Endothelial cell of umbilical vein (primary cell): ENCODE measurements around the gene INTS7. TPM values are rescaled to one million over a fixed set of nuclear protein-coding genes. Genes with fewer than 3 reads are reported as not detected.

ENCODE experiments used
- BruUV-seq: library from RNA; stranded (reverse); fragments of 400-500 nt; replicated peaks from 2 replicates; lab custom pipeline; 2021; lab: Mats Ljungman, UMichigan
- CTCF ChIA-PET: fragments of 300-600, 350-600 bp; sonication (Branson Sonifier 250); formaldehyde crosslinking; loops from one replicate; lab custom pipeline; 2021; ENCODE audit warnings: antibody characterized with exemption, inconsistent platforms; lab: Charles Lee
- POLR2A ChIA-PET: fragments of 300-600, 350-600 bp; sonication (Branson Sonifier 250); formaldehyde crosslinking; loops from one replicate; lab custom pipeline; 2021; ENCODE audit warnings: antibody characterized with exemption, inconsistent platforms; lab: Charles Lee
- DNase-seq: peaks from one replicate; pipeline ENCODE4 v3.0.0-alpha.2; 2011; ENCODE audit warnings: low read depth, low spot score
- FAIRE-seq: peaks from 2 replicates; lab custom pipeline; 2011; peaks lifted over from hg19 to GRCh38; lab: Jason Lieb, UNC
- H2AFZ ChIP-seq: 2 replicates; pipeline ENCODE4 v1.6.0; 2012; ENCODE audit warnings: low read depth, low read length, control low read depth, inconsistent platforms
- H3K27ac ChIP-seq: 2 replicates; pipeline ENCODE4 v1.5.1; 2011; ENCODE audit warnings: low read depth, mild to moderate bottlenecking, control low read depth, low read length, moderate library complexity; ENCODE audit not compliant: insufficient read depth
- H3K27me3 ChIP-seq, 2 experiments: 2 replicates each; pipeline versions ENCODE4 v1.6.0 to v1.6.1; 2011; ENCODE audit warnings: low read length in 2 of 2, mixed read lengths in 1 of 2; ENCODE audit not compliant: control insufficient read depth in 2 of 2, insufficient read depth in 2 of 2
- H3K36me3 ChIP-seq, 2 experiments: 2 replicates in 1 of 2; 3 replicates in 1 of 2; pipeline ENCODE4 v1.5.1; 2011; ENCODE audit warnings: low read length in 2 of 2, mild to moderate bottlenecking in 1 of 2, moderate library complexity in 1 of 2; ENCODE audit not compliant: control insufficient read depth in 2 of 2, insufficient read depth in 2 of 2; ENCODE audit errors: extremely low read depth in 1 of 2
- H3K4me1 ChIP-seq: 3 replicates; pipeline ENCODE4 v1.5.1; 2011; ENCODE audit warnings: mild to moderate bottlenecking, low read length; ENCODE audit not compliant: control insufficient read depth, insufficient read depth; ENCODE audit errors: extremely low read depth
- H3K4me2 ChIP-seq: 2 replicates; pipeline ENCODE4 v1.6.1; 2011; ENCODE audit warnings: low read length, control low read depth, mixed read lengths; ENCODE audit not compliant: insufficient read depth
- H3K4me3 ChIP-seq, 3 experiments: fragments of 200-600 bp in 1 of 3; sonication (generic), shearing (Covaris generic) in 1 of 3; replicated peaks in 1 of 3; 2 replicates each; pipeline ENCODE4 v1.5.1; 2011 to 2016; ENCODE audit warnings: control low read depth in 3 of 3, low read length in 3 of 3, mild to moderate bottlenecking in 2 of 3, inconsistent platforms in 1 of 3, low read depth in 1 of 3, moderate library complexity in 1 of 3; ENCODE audit not compliant: insufficient read depth in 1 of 3
- H3K79me2 ChIP-seq: 2 replicates; pipeline ENCODE4 v1.6.0; 2012; ENCODE audit warnings: low read length, inconsistent platforms; ENCODE audit not compliant: control insufficient read depth, insufficient read depth
- H3K9ac ChIP-seq: replicated peaks from 2 replicates; pipeline ENCODE3; 2011; ENCODE audit warnings: low read length, control low read depth; ENCODE audit not compliant: insufficient read depth; ENCODE audit errors: extremely low read depth
- H3K9me1 ChIP-seq: replicated peaks from 3 replicates; pipeline ENCODE4 v1.6.0; 2011; ENCODE audit warnings: mild to moderate bottlenecking, low read length; ENCODE audit not compliant: control insufficient read depth, insufficient read depth; ENCODE audit errors: extremely low read depth
- H3K9me3 ChIP-seq: replicated peaks from 2 replicates; pipeline ENCODE4 v1.5.1; 2012; ENCODE audit warnings: low read length, inconsistent platforms; ENCODE audit not compliant: control insufficient read depth, insufficient read depth
- H4K20me1 ChIP-seq: replicated peaks from 2 replicates; pipeline ENCODE3; 2011; ENCODE audit warnings: mild to moderate bottlenecking, low read length; ENCODE audit not compliant: control insufficient read depth, insufficient read depth; ENCODE audit errors: extremely low read depth
- CTCF ChIP-seq, 2 donors: IDR thresholded peaks; 1 replicate in 1 of 2; 2 replicates in 1 of 2; pipeline ENCODE4 v1.5.1; 2011; ENCODE audit warnings: low read length in 2 of 2, mild to moderate bottlenecking in 2 of 2, moderate library complexity in 2 of 2, control low read depth in 1 of 2, inconsistent platforms in 1 of 2, low read depth in 1 of 2; ENCODE audit not compliant: insufficient read depth in 1 of 2; ENCODE audit errors: extremely low read depth in 1 of 2
- EZH2 ChIP-seq: IDR thresholded peaks from 2 replicates; pipeline ENCODE4 v1.6.1; 2012; ENCODE audit warnings: borderline replicate concordance, low read depth, mild to moderate bottlenecking, moderate library complexity, low read length, inconsistent platforms; ENCODE audit not compliant: severe bottlenecking
- FOS ChIP-seq: IDR thresholded peaks from 2 replicates; pipeline ENCODE4 v1.6.1; 2011; ENCODE audit warnings: mild to moderate bottlenecking, low read length, moderate library complexity, borderline replicate concordance; ENCODE audit not compliant: insufficient read depth
- GATA2 ChIP-seq: IDR thresholded peaks from 2 replicates; pipeline ENCODE4 v1.7.0; 2011; ENCODE audit warnings: low read depth, mild to moderate bottlenecking, moderate library complexity, mixed read lengths, low read length; ENCODE audit not compliant: insufficient read length, insufficient read depth
- JUN ChIP-seq: IDR thresholded peaks from 2 replicates; pipeline ENCODE4 v1.6.1; 2011; ENCODE audit warnings: borderline replicate concordance, low read depth; ENCODE audit not compliant: insufficient read length, insufficient read depth
- MYC ChIP-seq: IDR thresholded peaks from one replicate; pipeline ENCODE4 v1.6.1; 2011; ENCODE audit warnings: mild to moderate bottlenecking, low read depth, low read length
- POLR2A ChIP-seq: IDR thresholded peaks from 2 replicates; pipeline ENCODE4 v1.6.1; 2012; ENCODE audit warnings: low read depth, mild to moderate bottlenecking, control low read depth, low read length
- POLR2AphosphoS5 ChIP-seq: IDR thresholded peaks from 2 replicates; pipeline ENCODE4 v1.6.1; 2012; ENCODE audit warnings: low read depth, mild to moderate bottlenecking, control low read depth, low read length, moderate library complexity; ENCODE audit not compliant: insufficient read depth
- dilution Hi-C: fragments of 300-500 bp; cut with MboI; formaldehyde crosslinking; loops from one replicate; pipeline ENCODE4 v1.15.0; 2019; ENCODE audit warnings: low sequenced_read_pairs; ENCODE audit not compliant: extremely low pct_ligation_motif_present
- intact Hi-C: fragments of 100-400 bp; cut with micrococcal nuclease; formaldehyde crosslinking; loops from one replicate; pipeline ENCODE4 v1.10.0; 2022
- polyA plus RNA-seq, 4 experiments: library from polyadenylated mRNA; depleted of rRNA in 3 of 4; stranded (reverse) in 3 of 4; unstranded in 1 of 4; fragments of >200 nt; gene quantifications; 2 replicates each; pipeline versions ENCODE4 v1.2.1 to v1.2.3, GENCODE V29; 2011 to 2012; ENCODE audit warnings: missing spikeins in 1 of 4
- total RNA-seq: library from RNA; stranded (reverse); gene quantifications from 2 replicates; pipeline ENCODE4 v1.2.3, GENCODE V29; 2021
- TF ChIP-seq, protein P1 (sequence below): IDR thresholded peaks from 2 replicates; pipeline ENCODE4 v1.6.1; 2011; ENCODE audit not compliant: insufficient read depth, insufficient read length

Gene INTS7
- total and polyA plus RNA-seq, 2 donors (not counting 3 experiments of a cell fraction or from before 2014, with no cell fraction given) = 9.1 to 18.1 TPM

DNA sequence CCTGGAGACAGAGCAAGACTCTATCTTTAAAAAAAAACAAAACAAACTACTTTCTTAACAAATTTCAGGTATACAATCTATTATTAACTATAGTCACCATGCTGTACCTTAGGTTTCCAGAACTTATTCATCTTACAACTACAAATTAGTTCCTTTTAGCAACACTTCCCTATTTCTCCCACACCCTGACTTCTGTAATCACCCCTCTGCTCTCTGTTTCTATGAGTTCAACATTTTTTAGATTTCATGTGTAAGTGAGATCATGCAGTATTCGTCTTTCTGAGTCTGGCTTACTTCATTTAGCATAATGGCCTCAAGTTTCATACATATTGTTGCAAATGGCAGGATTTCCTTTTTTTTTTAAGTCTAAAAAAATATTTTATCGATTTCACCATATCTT, 126.9 kb downstream of the INTS7 start:
- POLR2A ChIA-PET = no interaction called here
- Histone ChIP-seq H3K9me1 (no peaks in the 10 kb centered on the region), H3K79me2 (no peaks in the 10 kb centered on the region), H3K4me1 (no peaks in the 10 kb centered on the region), H3K9me3 (no peaks in the 10 kb centered on the region), H2AFZ (no peak overlapping the region), H3K27ac (no peak overlapping the region), H4K20me1 (no peaks in the 10 kb centered on the region), H3K4me2 (no peak overlapping the region), H3K9ac (no peak overlapping the region), H3K27me3 (peaks cover 6 to 13% of the 10 kb centered on the region in 2 experiments), H3K36me3 (no peaks in the 10 kb centered on the region), H3K4me3 (no peak overlapping the region)
- CTCF ChIA-PET = interaction anchor here (1.0 kb wide), 1 partner anchor 35 kb away, joined by 3 read pairs; no protein-coding TSS in a partner anchor
- no peak for DNase-seq
- no TSS peak for BruUV-seq
- TF ChIP-seq EZH2 (no peak), GATA2 (no peak), MYC (no peak), POLR2A (no peak), JUN (no peak), FOS (no peak), CTCF (IDR thresholded peaks at IDR 0.05; ENCODE audit: extremely low read depth in 1 of 2, insufficient read depth in 1 of 2, low read depth in 1 of 2, low read length in 2 of 2) (no peak), POLR2AphosphoS5 (no peak)
- TF ChIP-seq, protein P1, sequence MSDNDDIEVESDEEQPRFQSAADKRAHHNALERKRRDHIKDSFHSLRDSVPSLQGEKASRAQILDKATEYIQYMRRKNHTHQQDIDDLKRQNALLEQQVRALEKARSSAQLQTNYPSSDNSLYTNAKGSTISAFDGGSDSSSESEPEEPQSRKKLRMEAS = no peak
- dilution Hi-C loops = no loop called here
- intact Hi-C loops = no loop called here
- no peak for FAIRE-seq
